Ascending aorta (tissue), 2 donors: Measurements from ENCODE around the gene PIANP. TPM values are rescaled to one million over a fixed set of nuclear protein-coding genes. Genes with fewer than 3 reads are reported as not detected.

Source experiments
- DNase-seq, 2 donors: peaks; one replicate each; pipeline ENCODE4 v3.0.0-alpha.2; 2019; ENCODE audit warnings: low spot score in 2 of 2
- H3K27ac ChIP-seq, 2 donors: fragments of 200-600 bp; sonication (generic); one replicate each; pipeline ENCODE4 v1.5.1; 2016 to 2017; ENCODE audit warnings: mild to moderate bottlenecking in 1 of 2
- H3K27me3 ChIP-seq: fragments of 200-600 bp; sonication (generic); one replicate; pipeline ENCODE4 v1.5.1; 2017
- H3K36me3 ChIP-seq, 2 donors: fragments of 200-600 bp; sonication (generic); one replicate each; pipeline ENCODE4 v1.5.1; 2016
- H3K4me1 ChIP-seq, 2 donors: fragments of 200-600 bp; sonication (generic); one replicate each; pipeline ENCODE4 v1.5.1; 2016 to 2017; ENCODE audit warnings: mild to moderate bottlenecking in 1 of 2
- H3K4me3 ChIP-seq, 2 donors: fragments of 200-600 bp; sonication (generic); one replicate each; pipeline ENCODE4 v1.5.1; 2016 to 2017; ENCODE audit warnings: mild to moderate bottlenecking in 1 of 2
- H3K9me3 ChIP-seq, 2 donors: fragments of 200-600 bp; sonication (generic); one replicate each; pipeline ENCODE4 v1.5.1; 2016
- intact Hi-C: fragments of 100-400 bp; cut with DNase I; formaldehyde crosslinking; loops from one replicate; pipeline ENCODE4 v1.15.1; 2023
- total RNA-seq: library from RNA; depleted of rRNA; stranded (reverse); fragments of >200 nt; gene quantifications from one replicate; pipeline ENCODE4 v1.1.0, GENCODE V29; 2016
- TF ChIP-seq, protein P1 (sequence below), 3 experiments: fragments of 200-600 bp in 2 of 3; fragments of 450-650 bp in 1 of 3; sonication (generic) in 2 of 3; IDR thresholded peaks; one replicate each; pipeline ENCODE4 v1.5.1; 2016 to 2019; ENCODE audit warnings: antibody characterized with exemption in 3 of 3, mild to moderate bottlenecking in 1 of 3, moderate library complexity in 1 of 3

Gene PIANP
- total RNA-seq, 1 donor from 2014 or later: not detected

DNA sequence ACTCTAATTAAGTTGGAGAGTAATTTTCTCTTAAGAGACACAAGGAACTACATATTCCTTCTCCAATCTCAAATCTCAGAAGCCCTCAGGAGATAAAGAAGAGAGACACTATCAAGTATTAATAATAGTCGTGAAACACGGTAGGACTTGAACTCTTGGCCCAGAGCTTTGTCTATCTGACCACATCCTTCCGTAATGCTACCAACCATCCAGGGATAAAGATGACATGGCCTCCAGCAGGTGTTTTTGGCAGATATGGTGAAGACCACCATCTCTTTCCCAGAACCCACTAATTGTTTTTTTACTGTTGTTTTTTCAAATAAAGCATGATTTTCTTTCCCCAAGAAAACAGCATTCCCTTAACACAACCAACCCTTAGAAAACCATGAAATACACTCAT lies 14.8 kb downstream of the PIANP start:
- Histone ChIP-seq H3K27me3 (no peaks in the 10 kb centered on the region), H3K27ac (no peak overlapping the region), H3K4me1 (peaks cover 9 to 26% of the 10 kb centered on the region in 2 donors), H3K4me3 (no peak overlapping the region), H3K36me3 (peaks cover 0 to 6% of the 10 kb centered on the region in 2 donors), H3K9me3 (no peaks in the 10 kb centered on the region)
- DNase-seq: no peak
- intact Hi-C loops: loop anchor here (5.0 kb wide), 1 partner anchor 141 kb away; the partner anchor contains the start of gene P3H3
- TF ChIP-seq, protein P1, sequence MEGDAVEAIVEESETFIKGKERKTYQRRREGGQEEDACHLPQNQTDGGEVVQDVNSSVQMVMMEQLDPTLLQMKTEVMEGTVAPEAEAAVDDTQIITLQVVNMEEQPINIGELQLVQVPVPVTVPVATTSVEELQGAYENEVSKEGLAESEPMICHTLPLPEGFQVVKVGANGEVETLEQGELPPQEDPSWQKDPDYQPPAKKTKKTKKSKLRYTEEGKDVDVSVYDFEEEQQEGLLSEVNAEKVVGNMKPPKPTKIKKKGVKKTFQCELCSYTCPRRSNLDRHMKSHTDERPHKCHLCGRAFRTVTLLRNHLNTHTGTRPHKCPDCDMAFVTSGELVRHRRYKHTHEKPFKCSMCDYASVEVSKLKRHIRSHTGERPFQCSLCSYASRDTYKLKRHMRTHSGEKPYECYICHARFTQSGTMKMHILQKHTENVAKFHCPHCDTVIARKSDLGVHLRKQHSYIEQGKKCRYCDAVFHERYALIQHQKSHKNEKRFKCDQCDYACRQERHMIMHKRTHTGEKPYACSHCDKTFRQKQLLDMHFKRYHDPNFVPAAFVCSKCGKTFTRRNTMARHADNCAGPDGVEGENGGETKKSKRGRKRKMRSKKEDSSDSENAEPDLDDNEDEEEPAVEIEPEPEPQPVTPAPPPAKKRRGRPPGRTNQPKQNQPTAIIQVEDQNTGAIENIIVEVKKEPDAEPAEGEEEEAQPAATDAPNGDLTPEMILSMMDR (IDR thresholded peaks at IDR 0.05): no peak

- Histone ChIP-seq H3K27ac (no peak overlapping the region), H3K4me3 (no peak overlapping the region), H3K4me1 (peaks cover 9 to 20% of the 10 kb centered on the region in 2 donors), H3K27me3 (no peaks in the 10 kb centered on the region), H3K36me3 (peaks cover 12 to 15% of the 10 kb centered on the region in 2 donors), H3K9me3 (no peaks in the 10 kb centered on the region)
- TF ChIP-seq, protein P1 (IDR thresholded peaks at IDR 0.05): peak; percentile 7 to 44 (median 12)
- intact Hi-C loops: loop anchor here (5.0 kb wide), 1 partner anchor 143 kb away; the partner anchor contains the start of gene P3H3
- DNase-seq: no peak
These were observed 16.0 kb downstream of the PIANP start for GRCh38 chr12:6684609-6685008.

DNA sequence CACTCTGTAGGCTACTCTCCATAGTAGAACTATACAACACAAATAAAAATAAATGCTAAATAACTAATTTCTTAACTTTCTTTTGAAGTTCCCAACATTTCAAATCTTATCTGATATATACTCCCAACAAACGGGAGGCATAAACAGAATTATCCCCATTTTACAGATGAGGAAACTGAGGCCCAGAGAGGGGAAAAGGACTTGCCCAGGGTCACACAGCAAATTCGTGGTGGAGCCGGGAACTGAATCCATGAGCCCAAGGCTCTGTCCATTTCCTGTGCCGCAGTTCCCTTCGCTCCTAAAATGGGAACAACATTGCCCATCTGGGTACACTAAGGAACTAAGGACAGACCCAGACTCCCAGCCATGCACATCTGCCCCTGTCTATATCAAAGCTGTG lies 23.7 kb downstream of the PIANP start:
- Histone ChIP-seq H3K9me3 (no peaks in the 10 kb centered on the region), H3K27me3 (no peaks in the 10 kb centered on the region), H3K27ac (no peak overlapping the region), H3K4me3 (no peak overlapping the region), H3K4me1 (no peaks in the 10 kb centered on the region), H3K36me3 (peaks cover 78 to 84% of the 10 kb centered on the region in 2 donors)
- TF ChIP-seq, protein P1 (IDR thresholded peaks at IDR 0.05): no peak
- intact Hi-C loops: no loop called here
- no peak for DNase-seq

- Histone ChIP-seq H3K4me1 (no peaks in the 10 kb centered on the region), H3K4me3 (no peak overlapping the region), H3K9me3 (no peaks in the 10 kb centered on the region), H3K36me3 (peaks cover 92 to 99% of the 10 kb centered on the region in 2 donors), H3K27me3 (no peaks in the 10 kb centered on the region), H3K27ac (no peak overlapping the region)
- TF ChIP-seq, protein P1 (IDR thresholded peaks at IDR 0.05): no peak
- intact Hi-C loops: no loop called here
- no peak for DNase-seq
These were observed 28.5 kb downstream of the PIANP start for GRCh38 chr12:6672143-6672542.

- peaks cover 58 to 61% of the 10 kb centered on the region in 2 donors for H3K36me3 ChIP-seq
- DNase-seq: no peak
- TF ChIP-seq, protein P1 (IDR thresholded peaks at IDR 0.05): no peak
These were observed 32.9 kb downstream of the PIANP start for GRCh38 chr12:6667559-6668210.

More at GRCh38 chr12:6667559-6668210, 32.9 kb downstream of the PIANP start:
- no peak overlapping the region for H3K27ac ChIP-seq
- intact Hi-C loops: loop anchor here (10.0 kb wide), 1 partner anchor 173 kb away; the partner anchor contains the start of genes MRPL51 and NCAPD2
- H3K4me3 ChIP-seq: no peak overlapping the region
- no peaks in the 10 kb centered on the region for H3K9me3 ChIP-seq
- H3K27me3 ChIP-seq: no peaks in the 10 kb centered on the region
- no peaks in the 10 kb centered on the region for H3K4me1 ChIP-seq
